Parathyroid adenoma (tissue), 2 donors: ENCODE data around the gene KCNIP1.

Source experiments
- H2AFZ ChIP-seq: fragments of 300-600 bp; sonication (generic); one replicate; pipeline ENCODE4 v1.7.0; 2017; ENCODE audit warnings: antibody characterized with exemption, mild to moderate bottlenecking
- H3K27ac ChIP-seq: fragments of 300-600 bp; sonication (generic); one replicate; pipeline ENCODE4 v1.7.0; 2017
- H3K27me3 ChIP-seq: fragments of 300-600 bp; sonication (generic); one replicate; pipeline ENCODE4 v1.7.0; 2017; ENCODE audit warnings: low read length; ENCODE audit not compliant: control insufficient read depth, insufficient read depth
- H3K36me3 ChIP-seq: fragments of 300-600 bp; sonication (generic); one replicate; pipeline ENCODE4 v1.7.0; 2017; ENCODE audit warnings: low read length; ENCODE audit not compliant: control insufficient read depth, insufficient read depth
- H3K4me1 ChIP-seq: fragments of 300-600 bp; sonication (generic); one replicate; pipeline ENCODE4 v1.7.0; 2017; ENCODE audit warnings: control low read depth
- H3K4me2 ChIP-seq: fragments of 300-600 bp; sonication (generic); one replicate; pipeline ENCODE4 v1.7.0; 2017; ENCODE audit warnings: low read length
- H3K4me3 ChIP-seq: fragments of 300-600 bp; sonication (generic); one replicate; pipeline ENCODE4 v1.7.0; 2017; ENCODE audit warnings: low read depth, low read length
- H3K79me2 ChIP-seq: fragments of 300-600 bp; sonication (generic); one replicate; pipeline ENCODE4 v1.7.0; 2017; ENCODE audit warnings: control low read depth
- H3K9ac ChIP-seq: fragments of 300-600 bp; sonication (generic); one replicate; pipeline ENCODE4 v1.7.0; 2017; ENCODE audit warnings: mild to moderate bottlenecking
- H3K9me3 ChIP-seq: fragments of 300-600 bp; sonication (generic); one replicate; pipeline ENCODE4 v1.7.0; 2017; ENCODE audit warnings: low read length; ENCODE audit not compliant: control insufficient read depth
- CTCF ChIP-seq: fragments of 300-600 bp; sonication (generic); IDR thresholded peaks from one replicate; pipeline ENCODE4 v1.7.0; 2017; ENCODE audit warnings: antibody characterized with exemption, mild to moderate bottlenecking
- donor health status: primary hyperparathyroidism.

The KCNIP1 gene

DNA sequence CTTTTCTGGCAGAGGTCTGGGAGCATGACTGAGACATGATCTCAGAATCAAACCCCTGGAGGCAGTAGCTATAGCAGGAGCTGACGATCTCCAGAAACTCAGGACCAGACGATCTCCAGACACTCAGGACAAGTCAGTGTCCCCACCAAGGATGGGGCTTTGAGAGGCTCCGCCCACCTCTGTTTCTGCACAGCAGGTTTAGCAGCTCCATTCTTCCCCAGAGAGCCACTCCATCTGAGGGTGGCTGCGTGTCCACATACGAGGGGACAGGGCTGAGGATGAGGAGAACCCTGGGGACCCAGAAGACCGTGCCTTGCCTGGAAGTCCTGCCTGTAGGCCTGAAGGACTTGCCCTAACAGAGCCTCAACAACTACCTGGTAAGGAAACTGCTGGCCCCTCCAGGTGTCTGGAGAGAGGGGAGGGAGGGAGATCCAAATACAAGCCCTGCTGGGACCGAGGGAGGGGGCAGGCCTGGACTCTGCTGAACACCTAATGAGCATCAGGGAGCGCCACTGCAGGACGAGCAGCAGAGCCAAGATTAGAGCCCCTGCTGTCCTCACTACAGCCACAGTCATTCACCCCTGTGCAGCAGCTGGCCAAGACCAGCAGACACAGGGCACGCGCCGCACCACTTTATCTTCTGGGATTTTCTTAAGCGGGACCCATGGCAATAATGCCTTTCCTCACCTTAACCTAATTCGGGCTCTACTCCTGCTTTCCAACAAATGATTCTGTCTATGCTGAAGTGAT is 279.9 kb downstream of the KCNIP1 start, which contains the start of gene GABRP:
Gene GABRP (plus strand): TSS at position 228 of the 750 bp plus-strand sequence. CDS start 4,891 bp downstream, outside the sequence.
- H3K9me3 ChIP-seq: no peaks in the 10 kb centered on the region
- H3K4me2 ChIP-seq: no peak within 1 kb of the TSS
- H2AFZ ChIP-seq: no peak within 1 kb of the TSS
- no peak within 1 kb of the TSS for H3K4me3 ChIP-seq
- peaks cover 3% of the 10 kb centered on the region for H3K4me1 ChIP-seq
- no peaks in the 10 kb centered on the region for H3K79me2 ChIP-seq
- no peak for TF ChIP-seq CTCF
- no peak within 1 kb of the TSS for H3K9ac ChIP-seq
- no peak within 1 kb of the TSS for H3K27ac ChIP-seq
- H3K27me3 ChIP-seq: no peaks in the 10 kb centered on the region
- no peaks in the 10 kb centered on the region for H3K36me3 ChIP-seq

- H3K9ac ChIP-seq: no peak overlapping the region
- no peaks in the 10 kb centered on the region for H3K9me3 ChIP-seq
- H2AFZ ChIP-seq: no peak overlapping the region
- peaks cover 12% of the 10 kb centered on the region for H3K4me1 ChIP-seq
- TF ChIP-seq CTCF: no peak
- H3K79me2 ChIP-seq: no peaks in the 10 kb centered on the region
- no peak overlapping the region for H3K4me2 ChIP-seq
- H3K4me3 ChIP-seq: no peak overlapping the region
- H3K27ac ChIP-seq: no peak overlapping the region
- no peaks in the 10 kb centered on the region for H3K27me3 ChIP-seq
- no peaks in the 10 kb centered on the region for H3K36me3 ChIP-seq
Measured at GRCh38 chr5:170785416-170785815, 281.6 kb downstream of the KCNIP1 start.
